OCI-LY7 (cell line): ENCODE measurements around the gene PARL. TPM values are rescaled to one million over a fixed set of nuclear protein-coding genes. Genes with fewer than 3 reads are reported as not detected.

Source experiments
- BruUV-seq: library from RNA; stranded (reverse); fragments of 400-500 nt; replicated peaks from 2 replicates; lab custom pipeline; 2021; lab: Mats Ljungman, UMichigan
- CTCF ChIA-PET: fragments of 300-600 bp; sonication (Branson Sonifier 250); formaldehyde crosslinking; loops from one replicate; lab custom pipeline; 2022; ENCODE audit warnings: antibody characterized with exemption; ENCODE audit not compliant: unreplicated experiment; lab: Charles Lee
- POLR2A ChIA-PET: fragments of 300-600 bp; sonication (Branson Sonifier 250); formaldehyde crosslinking; loops from one replicate; lab custom pipeline; 2022; ENCODE audit warnings: antibody characterized with exemption; lab: Charles Lee
- DNase-seq: peaks from one replicate; pipeline ENCODE4 v3.0.0-alpha.2; 2015; ENCODE audit warnings: low spot score
- H2AFZ ChIP-seq: fragments of 200-600 bp; sonication (generic), shearing (Covaris generic); 2 replicates; pipeline ENCODE4 v1.6.1; 2014; ENCODE audit warnings: mild to moderate bottlenecking, antibody characterized with exemption, low read length, moderate library complexity
- H3K27ac ChIP-seq: fragments of 200-600 bp; sonication (generic); 2 replicates; pipeline ENCODE4 v1.5.1; 2014; ENCODE audit warnings: mixed run types, low read depth, mild to moderate bottlenecking, moderate library complexity, low read length, inconsistent platforms; ENCODE audit not compliant: poor library complexity, severe bottlenecking
- H3K36me3 ChIP-seq: fragments of 200-600 bp; sonication (generic); 2 replicates; pipeline ENCODE4 v1.6.1; 2014; ENCODE audit warnings: mild to moderate bottlenecking, antibody characterized with exemption, low read length, moderate library complexity, mixed read lengths; ENCODE audit not compliant: insufficient read depth
- H3K4me1 ChIP-seq: fragments of 200-600 bp; sonication (generic); 2 replicates; pipeline ENCODE4 v1.5.1; 2014; ENCODE audit warnings: mild to moderate bottlenecking, low read length; ENCODE audit not compliant: insufficient read depth, poor library complexity, severe bottlenecking
- H3K4me2 ChIP-seq: fragments of 200-600 bp; sonication (generic); 2 replicates; pipeline ENCODE4 v1.6.1; 2014; ENCODE audit warnings: mild to moderate bottlenecking, low read length
- H3K4me3 ChIP-seq: fragments of 200-600 bp; sonication (generic); 2 replicates; pipeline ENCODE4 v1.5.1; 2014; ENCODE audit warnings: mild to moderate bottlenecking, low read depth, low read length; ENCODE audit not compliant: poor library complexity, severe bottlenecking
- H3K79me2 ChIP-seq: fragments of 200-600 bp; sonication (generic); 2 replicates; pipeline ENCODE4 v1.6.1; 2016; ENCODE audit warnings: low read depth, mild to moderate bottlenecking, low read length, moderate library complexity, mixed read lengths; ENCODE audit not compliant: insufficient read depth
- H3K9me2 ChIP-seq: fragments of 200-600 bp; sonication (generic); 2 replicates; pipeline ENCODE4 v1.6.1; 2016; ENCODE audit warnings: mild to moderate bottlenecking, low read length, mixed read lengths; ENCODE audit not compliant: insufficient read depth
- H3K9me3 ChIP-seq: fragments of 200-600 bp; sonication (generic); 2 replicates; pipeline ENCODE4 v1.6.1; 2014; ENCODE audit warnings: mild to moderate bottlenecking, mixed run types, low read length, mixed read lengths
- H4K20me1 ChIP-seq: fragments of 200-600 bp; sonication (generic); 2 replicates; pipeline ENCODE4 v1.6.1; 2014; ENCODE audit warnings: mild to moderate bottlenecking, antibody characterized with exemption, low read length, moderate library complexity, mixed read lengths; ENCODE audit not compliant: insufficient read depth
- CTCF ChIP-seq: fragments of 200-600 bp; sonication (generic); conservative IDR thresholded peaks from 2 replicates; pipeline ENCODE4 v1.5.1; 2014; ENCODE audit warnings: mild to moderate bottlenecking, antibody characterized with exemption, low read length, moderate library complexity, mixed read lengths
- EZH2phosphoT487 ChIP-seq: fragments of 200-600 bp; sonication (generic); IDR thresholded peaks from 2 replicates; pipeline ENCODE4 v1.6.1; 2018; ENCODE audit warnings: low read depth, borderline replicate concordance, mild to moderate bottlenecking, mixed run types, antibody characterized with exemption, low read length, moderate library complexity, mixed read lengths
- intact Hi-C: fragments of 100-400 bp; cut with micrococcal nuclease; formaldehyde crosslinking; loops from one replicate; pipeline ENCODE4 v1.10.0; 2022; ENCODE audit not compliant: unreplicated experiment
- total RNA-seq, 2 experiments: library from RNA; depleted of rRNA in 1 of 2; stranded (reverse); fragments of >200 nt in 1 of 2; shearing (Covaris generic) in 1 of 2; gene quantifications; 2 replicates each; pipeline ENCODE4 v1.2.3, GENCODE V29; 2014 to 2022

PARL gene
- total RNA-seq, 2 experiments from 2014 or later: 43.5 to 69.3 TPM

- CTCF ChIA-PET: interaction anchor here (1.2 kb wide), 1 partner anchor 9 kb away, joined by 4 read pairs; the partner anchor contains the start of gene PARL
- POLR2A ChIA-PET: interaction anchor here (0.6 to 2.6 kb wide), 6 partner anchors 9 to 820 kb away, joined by 3 to 14 read pairs (median 4); partner anchors contain the start of gene PARL
- no peak for DNase-seq
- Histone ChIP-seq H3K79me2 (peaks cover 67% of the 10 kb centered on the region; the same call in 1 of the 2 replicates), H3K4me3 (no peak overlapping the region), H3K9me3 (no peaks in the 10 kb centered on the region), H3K4me2 (no peak overlapping the region), H3K4me1 (no peaks in the 10 kb centered on the region), H2AFZ (no peak overlapping the region), H3K9me2 (no peaks in the 10 kb centered on the region), H3K27ac (no peak overlapping the region), H3K36me3 (peaks cover 42% of the 10 kb centered on the region; the same call in 1 of the 2 replicates), H4K20me1 (peaks cover 11% of the 10 kb centered on the region; the same call in 1 of the 2 replicates)
- no TSS peak for BruUV-seq
- intact Hi-C loops: no loop called here
- TF ChIP-seq CTCF (no peak), EZH2phosphoT487 (no peak)
Observed at GRCh38 chr3:183875411-183875810, 9.3 kb downstream of the PARL start.

- no TSS peak for BruUV-seq
- TF ChIP-seq CTCF (no peak), EZH2phosphoT487 (no peak)
- Histone ChIP-seq H3K4me1 (peaks cover 2% of the 10 kb centered on the region), H3K27ac (no peak overlapping the region), H3K36me3 (peaks cover 31% of the 10 kb centered on the region; the same call in 1 of the 2 replicates), H3K79me2 (peaks cover 62% of the 10 kb centered on the region; the same call in 1 of the 2 replicates), H4K20me1 (peaks cover 7% of the 10 kb centered on the region; the same call in 1 of the 2 replicates), H3K4me2 (no peak overlapping the region), H3K4me3 (no peak overlapping the region), H3K9me2 (no peaks in the 10 kb centered on the region), H3K9me3 (no peaks in the 10 kb centered on the region), H2AFZ (no peak overlapping the region)
- no peak for DNase-seq
- ChIA-PET CTCF (no interaction called here), POLR2A (interaction anchor here (0.9 to 1.4 kb wide), 2 partner anchors 9 to 10 kb away, joined by 7 to 8 read pairs; partner anchors contain the start of gene PARL)
- intact Hi-C loops: no loop called here
Observed at GRCh38 chr3:183873914-183874313, 10.8 kb downstream of the PARL start.

DNA sequence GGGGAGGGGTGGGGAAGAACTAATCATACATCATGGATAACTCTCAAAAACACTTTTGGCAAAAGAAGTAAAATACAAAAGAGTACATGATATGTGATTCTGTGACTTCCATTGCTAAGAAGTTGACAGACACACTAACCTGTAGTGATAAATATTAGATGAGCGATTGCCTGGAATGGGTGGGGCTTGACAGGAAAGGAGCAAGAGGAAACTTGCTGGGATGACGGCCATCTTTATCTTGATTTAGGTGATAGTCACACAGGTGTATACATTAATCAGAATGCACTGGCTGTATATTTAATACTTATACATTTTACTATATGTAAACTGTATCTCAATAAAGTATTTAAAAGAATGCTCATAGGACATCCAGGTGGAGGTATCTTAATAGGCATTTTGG, 13.1 kb downstream of the PARL start:
- Histone ChIP-seq H3K4me1 (peaks cover 2% of the 10 kb centered on the region), H3K79me2 (peaks cover 56% of the 10 kb centered on the region; the same call in 1 of the 2 replicates), H3K9me3 (no peaks in the 10 kb centered on the region), H4K20me1 (peaks cover 7% of the 10 kb centered on the region; the same call in 1 of the 2 replicates), H3K9me2 (no peaks in the 10 kb centered on the region), H3K4me3 (no peak overlapping the region), H3K4me2 (no peak overlapping the region), H3K27ac (no peak overlapping the region), H3K36me3 (peaks cover 25% of the 10 kb centered on the region), H2AFZ (no peak overlapping the region)
- intact Hi-C loops: no loop called here
- TF ChIP-seq EZH2phosphoT487: no peak
- no peak for TF ChIP-seq CTCF
- BruUV-seq: no TSS peak
- ChIA-PET POLR2A (interaction anchor here (0.7 to 1.2 kb wide), 2 partner anchors 12 to 150 kb away, joined by 3 read pairs; no protein-coding TSS in a partner anchor), CTCF (interaction anchor here (1.4 kb wide), 1 partner anchor 13 kb away, joined by 3 read pairs; the partner anchor contains the start of gene PARL)
- DNase-seq: no peak
